Left ventricle myocardium superior (tissue), 1 donor: ENCODE measurements around the gene IQSEC1. TPM values are rescaled to one million over a fixed set of nuclear protein-coding genes. Genes with fewer than 3 reads are reported as not detected.

Experiments
- ATAC-seq: fragments of 200-7000 bp; cut with Tn5 transposase; one replicate; pipeline ENCODE4 v1.9.1; 2020; ENCODE audit warnings: mild to moderate bottlenecking, moderate library complexity
- DNase-seq: peaks from one replicate; pipeline ENCODE4 v3.0.0-alpha.2; 2020
- intact Hi-C: fragments of 100-400 bp; cut with micrococcal nuclease; formaldehyde crosslinking; loops from one replicate; pipeline ENCODE4 v1.11.0; 2022
- total RNA-seq: library from RNA; stranded (reverse); fragmentation: NEBNext Ultra II Directional; extraction: Animal tissue kit (Norgen Biotek cat#: 25700); gene quantifications from one replicate; pipeline ENCODE4 v1.2.1, GENCODE V29; 2021
- donor health status: DM: no; HTN: yes; CAD: no; lungs with severe emphysema.

Gene IQSEC1
- total RNA-seq, 1 donor from 2014 or later = 95.1 TPM

DNA sequence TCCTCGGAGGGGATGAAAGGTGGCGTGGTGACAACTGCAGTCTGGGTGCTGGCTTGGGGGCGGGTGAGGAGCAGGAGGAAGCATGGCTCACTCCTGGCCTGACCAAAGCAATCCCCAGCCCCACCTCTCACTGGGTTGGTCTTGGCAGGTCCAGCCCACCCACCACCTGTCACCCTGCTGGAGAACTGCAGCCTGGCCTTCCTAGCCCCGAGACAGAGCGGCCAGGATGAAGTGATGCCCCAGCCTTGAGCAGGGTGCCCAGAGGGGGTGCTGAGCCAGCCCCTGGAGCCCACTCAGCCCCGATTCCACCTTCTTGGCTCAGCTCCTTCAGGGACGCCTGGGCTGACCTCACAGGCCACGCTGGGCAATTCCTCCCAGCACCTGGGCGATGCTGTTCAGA, 89.9 kb downstream of the IQSEC1 start:
- no peak for ATAC-seq
- intact Hi-C loops = loop anchor here (10.0 kb wide), 1 partner anchor 89 kb away; no protein-coding TSS in a partner anchor

DNA sequence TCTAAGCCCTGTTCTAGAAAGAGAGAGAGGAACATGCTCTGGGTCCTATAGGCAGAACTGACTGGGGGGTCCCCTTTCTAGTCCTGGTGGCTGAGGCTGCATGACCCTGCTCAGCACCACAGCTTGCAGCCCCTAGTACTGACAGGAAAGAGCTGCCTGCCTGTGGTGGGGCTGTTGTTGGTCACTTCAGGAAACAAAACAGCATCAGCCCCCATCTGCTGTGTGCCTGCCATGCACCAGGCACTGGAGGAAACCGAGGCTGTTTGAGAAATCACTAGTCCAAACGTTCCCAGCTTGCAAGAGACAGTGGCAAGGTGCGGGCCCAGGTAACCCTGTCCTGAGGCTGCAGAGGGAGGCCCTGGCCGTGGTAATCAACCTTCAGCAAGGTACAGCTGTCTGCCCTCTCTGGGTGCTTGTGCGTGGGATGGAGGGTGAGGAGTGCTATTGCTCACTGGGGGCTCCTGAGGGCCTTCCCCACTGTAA, 90.6 kb downstream of the IQSEC1 start:
- intact Hi-C loops = loop anchor here (10.0 kb wide), 1 partner anchor 88 kb away; no protein-coding TSS in a partner anchor
- DNase-seq (no peak), ATAC-seq (no peak)

More for the DNA sequence above, 89.9 kb downstream of the IQSEC1 start:
- DNase-seq = no peak

- intact Hi-C loops = loop anchor here (10.0 kb wide), 1 partner anchor 87 kb away; no protein-coding TSS in a partner anchor
- ATAC-seq = no peak
- DNase-seq = no peak
Measured at GRCh38 chr3:12981306-12982275, 91.6 kb downstream of the IQSEC1 start.

DNA sequence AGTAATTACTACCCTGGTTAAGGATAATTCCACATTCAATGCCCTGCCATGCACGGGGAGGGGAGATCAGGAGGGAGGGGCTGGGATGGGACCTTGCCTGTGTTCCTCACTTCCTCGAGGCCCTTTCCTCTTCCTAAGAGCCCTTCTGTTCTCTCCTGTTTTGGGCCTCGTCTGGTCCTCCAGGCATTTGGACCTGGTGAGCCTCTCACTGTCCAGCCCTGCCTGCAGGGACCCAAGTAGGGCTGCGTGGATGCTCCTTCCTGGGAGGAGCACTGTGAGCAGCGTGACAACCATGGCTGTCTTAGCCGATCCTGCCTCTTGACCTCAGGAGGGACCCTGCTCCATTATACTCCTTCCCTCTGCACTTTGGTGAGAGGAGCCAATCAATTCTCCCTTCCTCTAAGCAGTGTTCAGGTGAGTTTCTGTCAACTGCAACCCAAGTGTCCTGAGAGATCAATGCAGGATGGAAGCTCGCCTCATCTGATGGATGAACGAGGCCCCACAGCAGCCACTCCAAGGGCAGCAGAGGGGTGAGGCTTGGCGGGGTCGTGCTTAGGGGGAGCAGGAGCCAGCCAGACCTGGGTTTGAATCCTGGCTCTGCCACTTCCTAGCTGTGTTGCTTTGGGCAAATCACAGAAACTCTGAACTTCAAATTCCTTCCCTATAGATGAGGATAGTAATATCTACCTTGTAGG, 92.5 kb downstream of the IQSEC1 start:
- ATAC-seq (no peak), DNase-seq (no peak)
- intact Hi-C loops = loop anchor here (10.0 kb wide), 1 partner anchor 86 kb away; no protein-coding TSS in a partner anchor

DNA sequence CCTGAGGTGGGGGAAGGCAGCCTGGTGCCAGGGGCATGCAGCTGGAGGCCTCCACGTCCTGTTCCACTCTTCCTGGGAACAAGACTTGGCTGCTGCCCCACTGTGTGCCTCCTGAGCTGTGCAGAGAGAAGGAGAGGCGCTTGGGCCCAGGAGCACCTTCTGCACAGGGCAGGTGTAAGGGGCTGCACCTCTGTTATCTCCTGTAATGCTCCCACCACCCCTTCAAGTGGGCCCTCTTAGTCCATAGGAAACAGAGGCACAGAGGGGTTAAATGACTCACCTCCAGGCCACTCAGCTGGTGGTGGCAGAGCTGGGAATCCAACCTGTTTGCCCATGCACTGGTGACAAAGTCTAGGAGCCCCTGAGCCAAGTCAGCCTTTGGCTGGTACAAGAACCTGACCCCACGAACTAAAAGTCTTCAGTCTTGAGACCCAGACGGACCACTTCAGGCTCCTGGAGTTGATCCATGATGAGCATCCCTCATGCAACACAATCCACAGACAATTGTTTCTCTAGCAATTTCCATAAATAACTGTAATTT, 93.2 kb downstream of the IQSEC1 start:
- intact Hi-C loops = loop anchor here (10.0 kb wide), 1 partner anchor 85 kb away; no protein-coding TSS in a partner anchor
- ATAC-seq (no peak), DNase-seq (no peak)

DNA sequence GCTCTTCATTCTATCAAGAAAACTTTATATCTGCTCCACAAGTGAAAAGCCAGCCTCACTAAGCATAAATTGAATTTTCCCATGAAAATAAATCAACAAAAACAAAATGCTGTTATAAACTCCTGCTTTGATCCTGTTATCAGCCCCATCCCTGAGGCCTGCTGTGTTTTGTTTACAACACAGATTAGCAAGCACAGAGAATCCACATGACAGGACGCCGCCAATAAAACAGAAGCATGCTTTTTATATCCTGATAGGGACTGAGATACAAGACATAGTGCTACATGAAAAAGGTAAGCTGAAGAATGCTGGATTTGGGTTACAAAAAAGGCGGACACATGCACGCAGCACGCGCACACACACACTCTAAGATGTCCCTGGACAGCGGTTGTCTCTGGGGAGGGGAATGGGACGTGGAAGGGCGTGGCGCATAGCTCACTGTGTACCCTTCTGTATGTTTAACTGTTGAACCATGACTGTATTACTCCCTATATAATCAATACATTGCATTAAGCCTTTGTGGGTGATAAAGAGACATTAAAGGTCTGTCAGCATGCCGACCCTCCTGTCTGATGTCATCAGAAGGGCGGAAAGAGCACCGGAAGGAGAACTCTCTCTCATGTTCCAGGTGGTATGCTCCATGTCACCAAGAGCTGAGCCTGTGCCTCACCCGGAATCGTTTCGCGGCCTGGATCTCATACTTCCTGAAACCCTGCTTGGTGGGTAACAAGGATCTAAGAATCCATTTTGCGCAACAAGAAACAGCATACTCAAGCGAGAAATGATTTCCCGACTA, 93.9 kb downstream of the IQSEC1 start:
- intact Hi-C loops = no loop called here
- ATAC-seq (no peak), DNase-seq (no peak)

GRCh38 chr3:12978682-12979081, 94.5 kb downstream of the IQSEC1 start:
- DNase-seq = no peak
- ATAC-seq = no peak
- intact Hi-C loops = no loop called here

- ATAC-seq (no peak), DNase-seq (no peak)
- intact Hi-C loops = no loop called here
Measured at GRCh38 chr3:12977117-12977808, 96.0 kb downstream of the IQSEC1 start.

DNA sequence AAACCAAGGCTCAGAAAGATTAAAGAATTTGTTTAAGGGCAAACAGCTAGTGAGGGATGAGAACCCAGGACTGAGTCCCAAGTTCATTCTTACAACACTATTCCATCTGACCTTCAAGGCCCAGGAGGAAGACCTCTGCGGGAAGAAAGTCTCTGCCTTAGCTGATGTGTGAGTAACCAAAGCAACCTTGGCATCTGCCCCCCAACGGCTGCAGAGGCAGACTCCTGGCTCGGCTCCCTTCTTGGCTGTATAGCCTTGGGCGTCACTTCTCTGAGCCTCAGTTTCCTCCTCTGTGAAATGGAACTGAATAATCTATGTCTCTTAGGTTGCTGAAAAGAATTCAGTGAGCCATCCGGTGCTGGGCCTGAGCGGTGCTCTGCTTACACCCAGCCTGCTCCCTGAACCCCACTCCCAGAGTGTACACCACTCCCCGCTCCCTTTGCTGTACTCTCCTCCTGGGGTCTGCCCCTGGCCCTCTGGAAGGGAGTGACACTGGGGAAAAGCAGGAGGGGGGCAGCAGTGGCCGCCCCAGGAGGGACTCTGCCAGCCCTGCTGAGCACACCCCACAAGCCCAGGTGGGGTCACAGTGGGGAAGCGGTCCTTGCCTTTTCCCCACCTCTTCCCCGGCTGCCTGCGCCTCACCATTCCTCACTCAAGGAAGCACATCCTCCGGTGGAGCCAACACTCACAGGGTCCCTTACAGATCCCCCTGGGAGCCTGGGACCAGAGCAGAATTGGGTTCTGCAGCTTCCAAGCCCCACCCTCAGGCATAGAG, 97.3 kb downstream of the IQSEC1 start:
- DNase-seq (no peak), ATAC-seq (no peak)
- intact Hi-C loops = no loop called here

DNA sequence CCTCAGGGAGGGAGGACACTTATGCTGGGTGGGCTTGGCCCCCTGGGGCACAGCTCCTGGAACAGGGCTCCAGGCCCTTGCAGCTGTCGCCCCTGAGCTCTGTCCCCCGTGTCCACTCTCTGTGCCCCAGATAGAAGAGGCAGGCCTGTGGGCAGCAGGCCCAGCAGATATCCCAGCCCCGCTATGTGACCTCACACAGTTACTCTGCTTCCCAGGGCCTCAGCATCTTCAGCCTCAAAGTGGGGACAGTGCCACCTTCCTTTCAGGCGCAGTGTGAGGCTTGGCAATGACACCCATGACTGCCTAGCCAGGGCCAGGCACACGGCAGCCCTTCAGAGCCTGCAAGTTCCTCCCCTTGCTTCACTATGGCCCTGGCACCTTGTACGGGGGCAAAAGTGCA, 98.4 kb downstream of the IQSEC1 start:
- intact Hi-C loops = no loop called here
- peak; percentile 51 for DNase-seq
- peak; percentile 76 for ATAC-seq

- intact Hi-C loops = no loop called here
- DNase-seq (no peak), ATAC-seq (no peak)
Measured at GRCh38 chr3:12974334-12974733, 98.9 kb downstream of the IQSEC1 start.

DNA sequence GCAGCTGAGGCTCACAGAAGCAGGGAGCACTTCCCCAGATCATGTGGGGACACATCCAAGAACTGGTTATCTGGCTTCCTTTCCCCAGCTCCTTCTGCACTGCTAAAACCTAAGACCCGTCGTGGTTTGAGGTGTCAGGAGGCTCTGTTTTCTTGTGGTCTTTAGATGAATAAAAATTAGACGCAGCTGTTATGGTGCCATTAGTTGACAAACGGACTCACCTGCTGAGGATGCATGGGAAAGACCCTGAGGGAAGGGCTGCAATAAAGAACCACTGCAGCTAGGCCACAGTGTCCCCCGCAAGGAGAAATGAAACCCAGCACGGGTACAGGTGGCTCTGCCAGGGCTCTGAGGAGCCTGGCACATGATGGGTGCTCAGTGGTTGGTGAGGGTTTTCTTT, 99.4 kb downstream of the IQSEC1 start:
- ATAC-seq (no peak), DNase-seq (no peak)
- intact Hi-C loops = no loop called here

GRCh38 chr3:12972781-12973702, 100.2 kb downstream of the IQSEC1 start:
- intact Hi-C loops = no loop called here
- ATAC-seq (no peak), DNase-seq (no peak)

GRCh38 chr3:12972043-12972442, 101.2 kb downstream of the IQSEC1 start:
- DNase-seq = no peak
- no peak for ATAC-seq
- intact Hi-C loops = no loop called here

DNA sequence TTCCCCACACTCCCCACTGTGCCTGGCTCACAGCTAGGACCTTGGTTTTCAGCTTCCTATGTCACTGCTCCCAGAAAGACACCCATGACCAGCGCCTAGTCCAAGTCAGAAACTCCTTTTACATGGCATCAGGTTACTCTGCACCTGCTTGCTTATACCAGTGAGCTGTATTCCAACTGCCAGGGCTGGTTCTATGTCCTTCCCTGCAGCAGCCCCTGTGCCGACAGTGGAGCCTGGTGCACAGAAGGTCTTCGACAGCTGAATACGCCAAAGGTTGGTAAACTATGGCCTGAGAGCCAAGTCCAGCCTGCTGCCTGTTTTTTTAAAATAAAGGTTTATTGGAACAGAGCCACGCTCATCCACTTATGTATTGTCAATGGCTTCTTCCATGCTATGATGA, 102.5 kb downstream of the IQSEC1 start:
- intact Hi-C loops = no loop called here
- DNase-seq (no peak), ATAC-seq (no peak)

DNA sequence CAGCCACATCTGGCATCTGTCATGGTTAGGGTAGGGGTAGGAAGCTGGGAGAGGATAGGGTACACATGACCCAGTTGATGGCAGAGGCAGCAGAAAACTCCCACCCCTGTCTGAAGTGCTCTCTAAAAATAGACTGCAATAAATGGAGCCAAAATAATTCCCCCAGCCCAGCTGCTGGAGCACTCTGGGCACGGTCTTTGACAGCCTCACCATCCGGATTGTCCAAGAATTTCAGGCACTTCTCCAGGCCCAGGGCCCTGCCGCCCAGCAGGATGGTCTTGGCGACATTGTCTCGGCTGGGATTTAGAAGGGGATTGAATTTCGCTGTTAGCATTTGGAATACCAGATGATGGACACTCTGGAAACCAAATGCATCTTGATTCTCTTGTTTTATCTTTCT, 103.7 kb downstream of the IQSEC1 start:
- intact Hi-C loops = no loop called here
- ATAC-seq (peak; percentile 51), DNase-seq (peak; percentile 67)

DNA sequence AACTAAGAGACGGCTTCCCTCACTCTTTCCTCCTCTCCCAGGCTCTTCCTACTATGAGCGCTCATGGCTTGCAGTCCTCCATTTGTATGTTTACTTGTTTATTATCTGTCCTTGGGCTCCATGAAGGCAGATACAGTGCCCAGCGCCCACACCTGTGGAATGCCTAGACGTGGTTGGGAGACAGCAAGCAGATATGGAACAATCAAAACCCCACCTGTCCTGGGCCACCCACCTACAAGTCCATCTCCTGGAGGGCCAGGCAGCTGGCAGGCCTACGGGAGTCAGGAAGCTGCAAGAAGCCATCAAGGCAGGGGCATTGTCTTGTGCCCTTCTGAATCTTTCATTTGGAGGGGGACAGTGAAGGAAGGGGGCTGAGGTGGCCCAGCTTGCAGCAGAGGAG, 104.7 kb downstream of the IQSEC1 start:
- intact Hi-C loops = no loop called here
- ATAC-seq (no peak), DNase-seq (no peak)
